ENCODE results near the gene MTMR3. TPM values are rescaled to one million over a fixed set of nuclear protein-coding genes. Genes with fewer than 3 reads are reported as not detected.

Gene MTMR3
- total RNA-seq, 1 donor = 36.9 TPM

GRCh38 chr22:30044369-30044768 is 161.4 kb downstream of the MTMR3 start:
- peak; percentile 92 for DNase-seq (ENCODE audit: insufficient read length, low spot score, missing footprints)
- no peak overlapping the region for H3K4me3 ChIP-seq (ENCODE audit: insufficient read depth, low read length)
- H3K4me1 ChIP-seq (ENCODE audit: insufficient read depth, low read length) = peaks cover 15% of the 10 kb centered on the region
- H3K36me3 ChIP-seq (ENCODE audit: insufficient read depth, low read length) = no peaks in the 10 kb centered on the region
- peak overlapping the region; percentile 52 for H3K4me2 ChIP-seq (ENCODE audit: insufficient read depth, low read length)
- H4K20me1 ChIP-seq (ENCODE audit: insufficient read depth, low read length) = no peaks in the 10 kb centered on the region
- no peaks in the 10 kb centered on the region for H3K27me3 ChIP-seq (ENCODE audit: insufficient read depth, low read length)
- peak overlapping the region; percentile 86 for H3K27ac ChIP-seq (ENCODE audit: low read depth, low read length)
- H3K79me2 ChIP-seq (ENCODE audit: insufficient read depth, low read length) = no peaks in the 10 kb centered on the region
- no peak for TF ChIP-seq CTCF (IDR thresholded peaks at IDR 0.05; ENCODE audit: extremely low read depth, low read depth, low read length)
- no peak overlapping the region for H2AFZ ChIP-seq (ENCODE audit: low read length)
- H3K9me3 ChIP-seq (ENCODE audit: low read depth, low read length) = no peaks in the 10 kb centered on the region

- H3K79me2 ChIP-seq (ENCODE audit: insufficient read depth, low read length) = no peaks in the 10 kb centered on the region
- H3K36me3 ChIP-seq (ENCODE audit: insufficient read depth, low read length) = no peaks in the 10 kb centered on the region
- peak overlapping the region; percentile 86 for H3K27ac ChIP-seq (ENCODE audit: low read depth, low read length)
- no peak overlapping the region for H2AFZ ChIP-seq (ENCODE audit: low read length)
- no peak for DNase-seq (ENCODE audit: insufficient read length, low spot score, missing footprints)
- H3K4me3 ChIP-seq (ENCODE audit: insufficient read depth, low read length) = no peak overlapping the region
- no peaks in the 10 kb centered on the region for H3K27me3 ChIP-seq (ENCODE audit: insufficient read depth, low read length)
- H3K4me1 ChIP-seq (ENCODE audit: insufficient read depth, low read length) = peaks cover 15% of the 10 kb centered on the region
- TF ChIP-seq CTCF (IDR thresholded peaks at IDR 0.05; ENCODE audit: extremely low read depth, low read depth, low read length) = no peak
- H3K4me2 ChIP-seq (ENCODE audit: insufficient read depth, low read length) = peak overlapping the region; percentile 52
- no peaks in the 10 kb centered on the region for H4K20me1 ChIP-seq (ENCODE audit: insufficient read depth, low read length)
- no peaks in the 10 kb centered on the region for H3K9me3 ChIP-seq (ENCODE audit: low read depth, low read length)
Measured at GRCh38 chr22:30044881-30045493, 162.0 kb downstream of the MTMR3 start.

- no peaks in the 10 kb centered on the region for H3K9me3 ChIP-seq (ENCODE audit: low read depth, low read length)
- no peak overlapping the region for H3K4me3 ChIP-seq (ENCODE audit: insufficient read depth, low read length)
- no peak overlapping the region for H3K27ac ChIP-seq (ENCODE audit: low read depth, low read length)
- no peaks in the 10 kb centered on the region for H3K36me3 ChIP-seq (ENCODE audit: insufficient read depth, low read length)
- DNase-seq (ENCODE audit: insufficient read length, low spot score, missing footprints) = no peak
- no peaks in the 10 kb centered on the region for H3K79me2 ChIP-seq (ENCODE audit: insufficient read depth, low read length)
- H2AFZ ChIP-seq (ENCODE audit: low read length) = no peak overlapping the region
- H3K4me2 ChIP-seq (ENCODE audit: insufficient read depth, low read length) = no peak overlapping the region
- TF ChIP-seq CTCF (IDR thresholded peaks at IDR 0.05; ENCODE audit: extremely low read depth, low read depth, low read length) = no peak
- no peaks in the 10 kb centered on the region for H4K20me1 ChIP-seq (ENCODE audit: insufficient read depth, low read length)
- peaks cover 15% of the 10 kb centered on the region for H3K4me1 ChIP-seq (ENCODE audit: insufficient read depth, low read length)
- no peaks in the 10 kb centered on the region for H3K27me3 ChIP-seq (ENCODE audit: insufficient read depth, low read length)
Measured at GRCh38 chr22:30045494-30045887, 162.5 kb downstream of the MTMR3 start.

- TF ChIP-seq CTCF (IDR thresholded peaks at IDR 0.05; ENCODE audit: extremely low read depth, low read depth, low read length) = no peak
- peak; percentile 42 for DNase-seq (ENCODE audit: insufficient read length, low spot score, missing footprints)
- Histone ChIP-seq H3K4me2 (ENCODE audit: insufficient read depth, low read length) (no peak overlapping the region), H3K4me3 (ENCODE audit: insufficient read depth, low read length) (no peak overlapping the region), H4K20me1 (ENCODE audit: insufficient read depth, low read length) (no peaks in the 10 kb centered on the region), H3K9me3 (ENCODE audit: low read depth, low read length) (no peaks in the 10 kb centered on the region), H3K79me2 (ENCODE audit: insufficient read depth, low read length) (no peaks in the 10 kb centered on the region), H3K4me1 (ENCODE audit: insufficient read depth, low read length) (peaks cover 15% of the 10 kb centered on the region), H3K27ac (ENCODE audit: low read depth, low read length) (no peak overlapping the region), H2AFZ (ENCODE audit: low read length) (no peak overlapping the region), H3K27me3 (ENCODE audit: insufficient read depth, low read length) (no peaks in the 10 kb centered on the region), H3K36me3 (ENCODE audit: insufficient read depth, low read length) (no peaks in the 10 kb centered on the region)
Measured at GRCh38 chr22:30045901-30046715, 163.1 kb downstream of the MTMR3 start.

Data from osteoblast (primary cell).